Nephron progenitor cell (in vitro differentiated cells): ENCODE measurements around the gene DNAH2.

Experiments
- DNase-seq: peaks from one replicate; pipeline ENCODE4 v3.0.0; 2021
- H3K27ac Mint-ChIP-seq: 2 replicates; pipeline ENCODE4 v1.8.0; 2021; ENCODE audit warnings: mild to moderate bottlenecking, moderate library complexity, mixed read lengths
- H3K27me3 Mint-ChIP-seq: 2 replicates; pipeline ENCODE4 v1.8.0; 2021; ENCODE audit warnings: mild to moderate bottlenecking, low read depth, mixed read lengths; ENCODE audit not compliant: poor library complexity
- H3K36me3 Mint-ChIP-seq: 2 replicates; pipeline ENCODE4 v1.8.0; 2021; ENCODE audit warnings: low read depth, mixed read lengths
- H3K4me1 Mint-ChIP-seq: 2 replicates; pipeline ENCODE4 v1.8.0; 2021; ENCODE audit warnings: mixed read lengths
- H3K4me3 Mint-ChIP-seq: 2 replicates; pipeline ENCODE4 v1.8.0; 2021; ENCODE audit warnings: mild to moderate bottlenecking, moderate library complexity, mixed read lengths
- H3K9me3 Mint-ChIP-seq: 2 replicates; pipeline ENCODE4 v1.8.0; 2021; ENCODE audit warnings: mild to moderate bottlenecking, moderate library complexity, mixed read lengths
- TF ChIP-seq, protein P1 (sequence below): fragments of 200-600 bp; sonication (generic); IDR thresholded peaks from 2 replicates; pipeline ENCODE4 v1.5.0; 2021; ENCODE audit warnings: antibody characterized with exemption

DNAH2 gene

GRCh38 chr17:7824021-7824924, 106.7 kb downstream of the DNAH2 start:
- DNase-seq, result no peak
- Mint-ChIP-seq H3K27me3 (peaks cover 84% of the 10 kb centered on the region), H3K36me3 (no peaks in the 10 kb centered on the region), H3K9me3 (no peaks in the 10 kb centered on the region), H3K27ac (no peak overlapping the region), H3K4me3 (no peak overlapping the region), H3K4me1 (peaks cover 8% of the 10 kb centered on the region)
- TF ChIP-seq, protein P1, sequence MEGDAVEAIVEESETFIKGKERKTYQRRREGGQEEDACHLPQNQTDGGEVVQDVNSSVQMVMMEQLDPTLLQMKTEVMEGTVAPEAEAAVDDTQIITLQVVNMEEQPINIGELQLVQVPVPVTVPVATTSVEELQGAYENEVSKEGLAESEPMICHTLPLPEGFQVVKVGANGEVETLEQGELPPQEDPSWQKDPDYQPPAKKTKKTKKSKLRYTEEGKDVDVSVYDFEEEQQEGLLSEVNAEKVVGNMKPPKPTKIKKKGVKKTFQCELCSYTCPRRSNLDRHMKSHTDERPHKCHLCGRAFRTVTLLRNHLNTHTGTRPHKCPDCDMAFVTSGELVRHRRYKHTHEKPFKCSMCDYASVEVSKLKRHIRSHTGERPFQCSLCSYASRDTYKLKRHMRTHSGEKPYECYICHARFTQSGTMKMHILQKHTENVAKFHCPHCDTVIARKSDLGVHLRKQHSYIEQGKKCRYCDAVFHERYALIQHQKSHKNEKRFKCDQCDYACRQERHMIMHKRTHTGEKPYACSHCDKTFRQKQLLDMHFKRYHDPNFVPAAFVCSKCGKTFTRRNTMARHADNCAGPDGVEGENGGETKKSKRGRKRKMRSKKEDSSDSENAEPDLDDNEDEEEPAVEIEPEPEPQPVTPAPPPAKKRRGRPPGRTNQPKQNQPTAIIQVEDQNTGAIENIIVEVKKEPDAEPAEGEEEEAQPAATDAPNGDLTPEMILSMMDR, result no peak

DNA sequence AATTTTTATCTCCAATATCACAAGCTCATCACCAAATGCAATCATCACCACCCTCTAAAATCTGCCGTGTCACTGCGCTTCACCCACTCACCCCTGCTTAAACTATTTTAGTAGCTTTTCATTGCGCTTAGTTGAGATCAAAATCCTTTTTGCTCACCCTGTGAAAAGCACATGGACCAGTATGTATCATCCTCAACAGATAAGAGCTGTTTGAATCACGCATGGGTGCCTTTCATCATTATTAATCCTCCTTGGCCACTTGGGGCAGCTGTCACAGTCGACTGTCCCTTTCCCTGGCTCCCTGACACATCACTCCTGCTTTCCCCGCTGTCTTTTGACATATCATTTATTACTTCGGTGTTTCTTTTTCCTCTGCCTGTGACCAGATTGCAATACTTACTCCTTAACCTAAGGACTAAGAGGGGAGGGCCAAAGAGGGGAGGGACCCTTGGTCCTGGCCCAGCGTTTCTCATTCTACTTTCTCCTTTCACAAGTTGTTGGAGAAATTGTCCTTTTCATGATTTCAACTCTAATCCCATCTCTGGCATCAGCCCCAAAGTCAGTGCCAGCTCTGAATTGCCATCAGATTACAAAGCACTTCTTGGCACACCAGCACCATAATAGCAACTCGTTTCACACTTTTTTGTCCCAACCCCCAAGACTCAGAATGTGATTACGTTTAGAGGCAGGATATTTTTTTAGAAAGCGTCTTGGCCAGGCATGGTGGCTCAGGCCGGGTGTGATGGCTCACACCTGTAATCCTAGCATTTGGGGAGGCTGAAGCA, 107.9 kb downstream of the DNAH2 start:
- Mint-ChIP-seq H3K27ac (no peak overlapping the region), H3K4me1 (peaks cover 8% of the 10 kb centered on the region), H3K27me3 (peaks cover 84% of the 10 kb centered on the region), H3K36me3 (no peaks in the 10 kb centered on the region), H3K4me3 (no peak overlapping the region), H3K9me3 (no peaks in the 10 kb centered on the region)
- TF ChIP-seq, protein P1, result no peak
- DNase-seq, result no peak

DNA sequence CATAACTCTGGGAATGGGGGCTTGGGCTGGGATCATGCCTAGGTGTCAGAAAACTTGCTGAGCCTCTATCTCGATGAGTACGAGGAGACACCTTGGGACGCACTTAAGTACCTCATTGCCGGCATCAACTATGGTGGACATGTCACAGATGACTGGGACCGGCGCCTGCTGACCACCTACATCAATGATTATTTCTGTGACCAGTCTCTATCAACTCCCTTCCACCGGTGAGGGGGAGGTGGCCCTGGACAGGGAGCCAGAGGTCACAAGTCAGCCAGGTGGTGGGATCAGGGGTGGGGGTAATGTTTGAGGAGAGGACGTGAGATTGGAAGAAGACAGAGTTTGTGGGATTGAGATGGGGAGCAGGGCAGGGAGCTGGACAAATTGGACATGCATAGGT, 113.1 kb downstream of the DNAH2 start:
- Mint-ChIP-seq H3K4me3 (no peak overlapping the region), H3K4me1 (peaks cover 24% of the 10 kb centered on the region), H3K27ac (no peak overlapping the region), H3K9me3 (no peaks in the 10 kb centered on the region), H3K27me3 (peaks cover 72% of the 10 kb centered on the region), H3K36me3 (no peaks in the 10 kb centered on the region)
- TF ChIP-seq, protein P1, result no peak
- no peak for DNase-seq

DNA sequence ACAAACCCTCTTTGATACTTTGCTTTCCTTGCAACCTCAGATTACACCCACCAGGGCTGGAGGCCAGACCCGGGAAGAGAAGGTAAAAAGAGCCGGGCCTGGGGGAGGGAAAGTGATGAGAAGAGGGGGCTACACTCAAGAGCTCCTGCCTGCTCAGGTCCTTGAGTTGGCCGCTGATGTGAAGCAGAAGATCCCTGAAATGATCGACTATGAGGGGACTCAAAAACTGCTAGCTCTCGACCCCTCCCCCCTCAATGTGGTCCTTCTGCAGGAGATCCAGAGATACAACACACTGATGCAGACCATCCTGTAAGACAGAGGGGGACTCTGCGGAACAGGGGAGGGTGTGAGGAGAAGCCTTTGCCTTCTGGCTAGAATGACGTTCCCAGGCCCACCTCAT, 113.7 kb downstream of the DNAH2 start:
- no peaks in the 10 kb centered on the region for H3K9me3 Mint-ChIP-seq
- TF ChIP-seq, protein P1, result no peak
- H3K27ac Mint-ChIP-seq, result no peak overlapping the region
- no peaks in the 10 kb centered on the region for H3K36me3 Mint-ChIP-seq
- peaks cover 69% of the 10 kb centered on the region for H3K27me3 Mint-ChIP-seq
- no peak for DNase-seq
- peaks cover 24% of the 10 kb centered on the region for H3K4me1 Mint-ChIP-seq
- no peak overlapping the region for H3K4me3 Mint-ChIP-seq

DNA sequence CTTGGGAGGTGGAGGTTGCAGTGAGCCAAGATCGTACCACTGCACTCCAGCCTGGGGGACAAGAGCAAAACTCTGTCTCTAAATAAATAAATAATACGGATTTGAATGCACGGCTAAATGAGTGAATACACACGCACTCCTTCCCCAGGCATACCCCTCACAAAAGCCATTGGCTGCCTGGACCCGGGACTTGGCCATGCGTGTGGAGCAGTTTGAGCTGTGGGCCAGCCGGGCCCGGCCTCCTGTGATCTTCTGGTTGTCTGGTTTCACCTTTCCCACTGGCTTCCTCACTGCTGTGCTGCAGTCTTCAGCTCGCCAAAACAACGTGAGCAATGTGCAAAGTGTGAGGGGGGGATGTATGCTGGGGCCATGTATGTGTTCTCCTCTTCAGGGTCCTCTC, 114.9 kb downstream of the DNAH2 start:
- TF ChIP-seq, protein P1, result no peak
- Mint-ChIP-seq H3K36me3 (no peaks in the 10 kb centered on the region), H3K4me3 (no peak overlapping the region), H3K9me3 (no peaks in the 10 kb centered on the region), H3K27ac (no peak overlapping the region), H3K4me1 (peaks cover 27% of the 10 kb centered on the region), H3K27me3 (peaks cover 59% of the 10 kb centered on the region)
- DNase-seq, result no peak
